HEK293 (cell line): Measurements from ENCODE around the gene OTUD3.

Experiments used
- CTCF ChIA-PET: fragments of 350-600 bp; formaldehyde crosslinking; extraction: SDS; loops from one replicate; lab custom pipeline; 2021; ENCODE audit warnings: antibody characterized with exemption; lab: Yijun Ruan, JAX
- POLR2A ChIA-PET: fragments of 300-600 bp; formaldehyde crosslinking; extraction: SDS; loops from one replicate; lab custom pipeline; 2020; ENCODE audit warnings: antibody characterized with exemption, inconsistent platforms; lab: Yijun Ruan, JAX
- H3K27ac ChIP-seq: fragments of 200-500 bp; sonication (Bioruptor generic); 2 replicates; pipeline ENCODE4 v1.5.1; 2014; ENCODE audit warnings: low read depth, low read length, control low read depth, inconsistent platforms; ENCODE audit errors: extremely low read depth
- H3K36me3 ChIP-seq, 2 experiments: fragments of 200-500 bp in 1 of 2; sonication (Bioruptor generic) in 1 of 2; 1 replicate in 1 of 2; 2 replicates in 1 of 2; pipeline ENCODE4 v1.5.1; 2014 to 2017; ENCODE audit warnings: inconsistent platforms in 2 of 2, low read length in 2 of 2; ENCODE audit not compliant: control insufficient read depth in 2 of 2, insufficient read depth in 1 of 2
- H3K4me1 ChIP-seq: fragments of 200-500 bp; sonication (Bioruptor generic); 2 replicates; pipeline ENCODE4 v1.5.1; 2014; ENCODE audit warnings: mild to moderate bottlenecking, low read length, inconsistent platforms; ENCODE audit not compliant: control insufficient read depth, insufficient read depth
- H3K4me3 ChIP-seq: 2 replicates; pipeline ENCODE4 v1.5.1; 2011; ENCODE audit warnings: low read depth, mild to moderate bottlenecking, control low read depth, low read length, moderate library complexity
- H3K9me3 ChIP-seq: fragments of 200-500 bp; sonication (Bioruptor generic); 2 replicates; pipeline ENCODE4 v1.5.1; 2014; ENCODE audit warnings: low read depth, low read length, inconsistent platforms; ENCODE audit not compliant: control insufficient read depth, insufficient read depth
- GLIS2 ChIP-seq: fragments of 450-650 bp; formaldehyde crosslinking; IDR thresholded peaks from 2 replicates; pipeline ENCODE4 v1.5.1; 2016; ENCODE audit warnings: missing biosample characterization, missing genetic modification characterization
- MEIS1 ChIP-seq: sonication (generic); formaldehyde crosslinking; IDR thresholded peaks from 2 replicates; pipeline ENCODE4 v1.8.1; 2022; ENCODE audit warnings: missing genetic modification reagents, mild to moderate bottlenecking, borderline replicate concordance
- OVOL3 ChIP-seq: fragments of 450-650 bp; formaldehyde crosslinking; IDR thresholded peaks from 2 replicates; pipeline ENCODE4 v1.5.1; 2016; ENCODE audit warnings: missing biosample characterization, missing genetic modification characterization
- PBX3 ChIP-seq: sonication (generic); formaldehyde crosslinking; IDR thresholded peaks from 2 replicates; pipeline ENCODE4 v1.8.1; 2022; ENCODE audit warnings: mild to moderate bottlenecking, moderate library complexity, missing genetic modification reagents
- SP7 ChIP-seq: fragments of 450-650 bp; formaldehyde crosslinking; IDR thresholded peaks from 2 replicates; pipeline ENCODE4 v1.5.1; 2016; ENCODE audit warnings: missing biosample characterization, missing genetic modification characterization
- WT1 ChIP-seq: fragments of 450-650 bp; formaldehyde crosslinking; IDR thresholded peaks from 2 replicates; pipeline ENCODE4 v1.5.1; 2016; ENCODE audit warnings: missing biosample characterization, missing genetic modification characterization
- ZBTB44 ChIP-seq: fragments of 450-650 bp; IDR thresholded peaks from 2 replicates; pipeline ENCODE4 v1.5.1; 2018; ENCODE audit warnings: missing biosample characterization, mild to moderate bottlenecking, missing genetic modification characterization
- ZBTB48 ChIP-seq: fragments of 450-650 bp; formaldehyde crosslinking; IDR thresholded peaks from 2 replicates; pipeline ENCODE4 v1.5.1; 2016; ENCODE audit warnings: missing biosample characterization, missing genetic modification characterization
- ZNF211 ChIP-seq: fragments of 450-650 bp; formaldehyde crosslinking; IDR thresholded peaks from 2 replicates; pipeline ENCODE4 v1.5.1; 2016; ENCODE audit warnings: low read depth, missing biosample characterization, missing genetic modification characterization
- ZNF23 ChIP-seq: fragments of 450-650 bp; formaldehyde crosslinking; IDR thresholded peaks from 2 replicates; pipeline ENCODE4 v1.5.1; 2016; ENCODE audit warnings: missing biosample characterization, missing genetic modification characterization, borderline replicate concordance
- ZNF449 ChIP-seq: fragments of 450-650 bp; formaldehyde crosslinking; IDR thresholded peaks from 2 replicates; pipeline ENCODE4 v1.5.1; 2017; ENCODE audit warnings: missing biosample characterization, mild to moderate bottlenecking, missing genetic modification characterization, moderate library complexity
- ZNF518A ChIP-seq: fragments of 450-650 bp; formaldehyde crosslinking; conservative IDR thresholded peaks from 2 replicates; pipeline ENCODE4 v1.5.1; 2016; ENCODE audit warnings: low read depth, missing biosample characterization, missing genetic modification characterization
- ZNF521 ChIP-seq: fragments of 450-650 bp; formaldehyde crosslinking; IDR thresholded peaks from 2 replicates; pipeline ENCODE4 v1.5.1; 2017; ENCODE audit warnings: missing biosample characterization, mild to moderate bottlenecking, missing genetic modification characterization
- ZNF548 ChIP-seq: fragments of 450-650 bp; formaldehyde crosslinking; IDR thresholded peaks from 2 replicates; pipeline ENCODE4 v1.5.1; 2016; ENCODE audit warnings: missing biosample characterization, missing genetic modification characterization
- ZNF560 ChIP-seq: fragments of 450-650 bp; formaldehyde crosslinking; IDR thresholded peaks from 2 replicates; pipeline ENCODE4 v1.5.1; 2017; ENCODE audit warnings: missing biosample characterization, missing genetic modification characterization, borderline replicate concordance
- ZNF571 ChIP-seq: fragments of 450-650 bp; formaldehyde crosslinking; IDR thresholded peaks from 2 replicates; pipeline ENCODE4 v1.5.0; 2017; ENCODE audit warnings: missing biosample characterization, missing genetic modification characterization
- ZNF621 ChIP-seq: fragments of 450-650 bp; formaldehyde crosslinking; IDR thresholded peaks from 2 replicates; pipeline ENCODE4 v1.5.1; 2017; ENCODE audit warnings: missing biosample characterization, missing genetic modification characterization
- ZNF747 ChIP-seq: fragments of 450-650 bp; formaldehyde crosslinking; IDR thresholded peaks from 2 replicates; pipeline ENCODE4 v1.5.1; 2016; ENCODE audit warnings: missing biosample characterization, missing genetic modification characterization
- ZSCAN18 ChIP-seq: fragments of 450-650 bp; formaldehyde crosslinking; IDR thresholded peaks from 2 replicates; pipeline ENCODE4 v1.5.1; 2016; ENCODE audit warnings: missing biosample characterization, missing genetic modification characterization
- ZSCAN30 ChIP-seq: fragments of 450-650 bp; IDR thresholded peaks from 2 replicates; pipeline ENCODE4 v1.5.1; 2018; ENCODE audit warnings: missing biosample characterization, mild to moderate bottlenecking, missing genetic modification characterization, moderate library complexity

The OTUD3 gene

GRCh38 chr1:19936061-19936750 is 54.0 kb downstream of the OTUD3 start:
- Histone ChIP-seq H3K36me3 (no peaks in the 10 kb centered on the region), H3K4me1 (no peaks in the 10 kb centered on the region), H3K27ac (no peak overlapping the region), H3K4me3 (no peak overlapping the region), H3K9me3 (no peaks in the 10 kb centered on the region)
- TF ChIP-seq ZNF449 (tag by site-specific recombination) = no peak
- TF ChIP-seq ZNF521 = no peak
- TF ChIP-seq ZNF211 (tag by site-specific recombination) = no peak
- TF ChIP-seq ZNF747 = no peak
- no peak for TF ChIP-seq ZBTB44
- no peak for TF ChIP-seq ZNF571 (tag by site-specific recombination)
- TF ChIP-seq OVOL3 (tag by site-specific recombination) = no peak
- TF ChIP-seq ZNF621 (tag by site-specific recombination) = no peak
- no peak for TF ChIP-seq ZNF23 (tag by site-specific recombination)
- TF ChIP-seq GLIS2 (tag by site-specific recombination) = no peak
- TF ChIP-seq ZBTB48 (tag by site-specific recombination) = no peak
- TF ChIP-seq ZNF548 (tag by site-specific recombination) = no peak
- TF ChIP-seq SP7 (tag by site-specific recombination) = no peak
- TF ChIP-seq PBX3 (CRISPR knock-in tag) = no peak
- TF ChIP-seq ZSCAN18 = no peak
- TF ChIP-seq MEIS1 (CRISPR knock-in tag) = no peak
- no peak for TF ChIP-seq WT1 (tag by site-specific recombination)
- TF ChIP-seq ZNF560 (tag by site-specific recombination) = no peak
- TF ChIP-seq ZSCAN30 (tag by site-specific recombination) = no peak
- no peak for TF ChIP-seq ZNF518A
- ChIA-PET CTCF (interaction anchor here (0.6 to 1.1 kb wide), 4 partner anchors 18 to 259 kb away, joined by 3 to 8 read pairs (median 6); no protein-coding TSS in a partner anchor), POLR2A (no interaction called here)
